K562 (cell line): ENCODE measurements around the gene RXFP1. TPM values are rescaled to one million over a fixed set of nuclear protein-coding genes. Genes with fewer than 3 reads are reported as not detected.

ENCODE experiments used
- ELF4 ChIP-seq: fragments of 450-650 bp; formaldehyde crosslinking; IDR thresholded peaks from 2 replicates; pipeline ENCODE4 v1.4.0; 2022; ENCODE audit warnings: missing genetic modification characterization
- MTA2 ChIP-seq: fragments of 450-650 bp; IDR thresholded peaks from 2 replicates; pipeline ENCODE4 v1.6.1; 2016; ENCODE audit warnings: low read depth
- NELFE ChIP-seq: IDR thresholded peaks from 2 replicates; pipeline ENCODE4 v1.6.1; 2011; ENCODE audit warnings: mild to moderate bottlenecking; ENCODE audit not compliant: insufficient read depth, insufficient read length
- RB1 ChIP-seq: fragments of 450-650 bp; IDR thresholded peaks from 2 replicates; pipeline ENCODE4 v1.6.1; 2017; ENCODE audit warnings: low read depth, mild to moderate bottlenecking
- RUNX1 ChIP-seq: sonication (generic); IDR thresholded peaks from 2 replicates; pipeline ENCODE4 v1.6.1; 2016; ENCODE audit warnings: antibody characterized with exemption, low read depth
- SMC3 ChIP-seq: conservative IDR thresholded peaks from 2 replicates; pipeline ENCODE4 v1.6.1; 2011; ENCODE audit warnings: low read depth, low read length, improper control_type of control experiment; ENCODE audit not compliant: insufficient read depth
- SNRNP70 ChIP-seq: fragments of 200-400 bp; formaldehyde crosslinking; optimal IDR thresholded peaks from 2 replicates; pipeline ENCODE3; 2017; ENCODE audit warnings: low read depth, low read length
- SRSF7 ChIP-seq: fragments of 200-400 bp; formaldehyde crosslinking; optimal IDR thresholded peaks from 2 replicates; pipeline ENCODE3; 2017; ENCODE audit warnings: mild to moderate bottlenecking, low read depth, low read length
- TEAD4 ChIP-seq, 2 experiments: sonication (generic) in 1 of 2; formaldehyde crosslinking in 1 of 2; IDR thresholded peaks; 2 replicates each; pipeline versions ENCODE4 v1.6.1 to v1.8.0; 2012 to 2022; ENCODE audit warnings: borderline replicate concordance in 1 of 2, inconsistent platforms in 1 of 2, low read length in 1 of 2, mild to moderate bottlenecking in 1 of 2, missing genetic modification reagents in 1 of 2
- TOE1 ChIP-seq, 2 experiments: fragments of 450-650 bp in 1 of 2; sonication (generic) in 1 of 2; formaldehyde crosslinking in 1 of 2; IDR thresholded peaks; 2 replicates each; pipeline versions ENCODE4 v1.7.1 to v1.8.0; 2016 to 2022; ENCODE audit warnings: borderline replicate concordance in 2 of 2, mild to moderate bottlenecking in 2 of 2, antibody characterized with exemption in 1 of 2, inconsistent platforms in 1 of 2, low read depth in 1 of 2, missing genetic modification reagents in 1 of 2, moderate library complexity in 1 of 2
- ZNF253 ChIP-seq: fragments of 250-450 bp; sonication (Bioruptor Pico); conservative IDR thresholded peaks from 2 replicates; pipeline ENCODE4 v1.6.1; 2021; ENCODE audit warnings: mild to moderate bottlenecking
- ZNF318 ChIP-seq, 2 experiments: fragments of 450-650 bp; IDR thresholded peaks; 2 replicates each; pipeline ENCODE4 v1.6.1; 2016; ENCODE audit warnings: mild to moderate bottlenecking in 2 of 2, borderline replicate concordance in 1 of 2, low read depth in 1 of 2, moderate library complexity in 1 of 2
- ZNF589 ChIP-seq: fragments of 200-800 bp; sonication (Bioruptor generic); IDR thresholded peaks from 2 replicates; pipeline ENCODE4 v1.6.1; 2016; ENCODE audit warnings: low read depth, missing genetic modification characterization, missing compliant biosample characterization
- polyA plus RNA-seq, 8 experiments: library from polyadenylated mRNA; depleted of rRNA in 4 of 8; stranded (reverse) in 5 of 8; unstranded in 3 of 8; fragments of >200 nt; fragmentation: Nextera tagmentation in 2 of 8; fragmentation: Illumina TruSeq in 1 of 8; extraction: Ambion mirVana in 2 of 8; extraction: Trizol in 1 of 8; gene quantifications; 2 replicates each; pipeline versions ENCODE4 v1.2.1 to v1.2.3, GENCODE V29; 2011 to 2014; ENCODE audit warnings: inconsistent platforms in 1 of 8, missing spikeins in 1 of 8
- total RNA-seq, 7 experiments: library from RNA; depleted of rRNA in 6 of 7; stranded (reverse); fragments of >200 nt in 6 of 7; fragmentation: Illumina TruSeq in 2 of 7; extraction: Trizol in 2 of 7; gene quantifications; 2 replicates each; pipeline versions ENCODE4 v1.2.1 to v1.2.3, GENCODE V29; 2011 to 2021; ENCODE audit warnings: low replicate concordance in 1 of 7
- TF ChIP-seq, protein P1 (sequence below): sonication (generic); formaldehyde crosslinking; IDR thresholded peaks from 2 replicates; pipeline ENCODE4 v1.8.0; 2022; ENCODE audit warnings: mild to moderate bottlenecking, missing genetic modification reagents
- TF ChIP-seq, protein P2 (sequence below), 3 experiments: fragments of 200-800 bp in 1 of 3; sonication (Bioruptor generic) in 1 of 3; sonication (generic) in 1 of 3; formaldehyde crosslinking in 1 of 3; IDR thresholded peaks; 2 replicates each; pipeline versions ENCODE4 v1.6.1 to v1.8.0; 2016 to 2022; ENCODE audit warnings: mild to moderate bottlenecking in 2 of 3, missing compliant biosample characterization in 2 of 3, missing genetic modification characterization in 2 of 3, missing genetic modification reagents in 1 of 3
- TF ChIP-seq, protein P3 (sequence below): sonication (generic); formaldehyde crosslinking; IDR thresholded peaks from 2 replicates; pipeline ENCODE4 v1.9.0; 2022; ENCODE audit warnings: mild to moderate bottlenecking, missing genetic modification reagents

Gene RXFP1
- total and polyA plus RNA-seq, 9 of the 15 experiments (the other 6 are each of a cell fraction or from before 2014, with no cell fraction given), result 0.03 to 0.06 (median 0.04) TPM; not detected in 6

DNA sequence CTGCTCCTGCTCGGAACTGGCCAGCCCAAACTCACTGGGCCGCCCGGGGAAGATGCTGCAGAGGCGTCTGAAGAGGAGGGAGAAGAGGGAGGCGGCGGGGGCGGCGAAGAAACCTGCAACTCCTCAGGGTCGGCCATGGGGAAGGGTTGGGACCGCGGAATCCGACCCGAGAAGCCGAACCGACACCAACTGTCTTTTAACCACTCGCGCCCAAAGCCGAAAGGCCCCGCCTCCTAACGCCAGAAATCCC is 149.9 kb downstream of the RXFP1 start, which contains the start of gene C4orf46 (continued):
- TF ChIP-seq ZNF318 (IDR thresholded peaks at IDR 0.05; ENCODE audit: borderline replicate concordance in 1 of 2, low read depth in 1 of 2) (no peak), SNRNP70 (no peak), SMC3 (no peak), RUNX1 (no peak), ZNF589 (CRISPR knock-in tag) (no peak), MTA2 (no peak), ELF4 (CRISPR knock-in tag) (no peak), RB1 (no peak), ZNF253 (no peak), TEAD4 (IDR thresholded peaks at IDR 0.05; ENCODE audit: low read length) (no peak), TEAD4 (CRISPR knock-in tag; IDR thresholded peaks at IDR 0.05; ENCODE audit: borderline replicate concordance) (no peak), NELFE (no peak), TOE1 (IDR thresholded peaks at IDR 0.05; ENCODE audit: borderline replicate concordance) (no peak), TOE1 (CRISPR knock-in tag; IDR thresholded peaks at IDR 0.05; ENCODE audit: borderline replicate concordance, low read depth) (no peak), SRSF7 (no peak)
- TF ChIP-seq, protein P1, sequence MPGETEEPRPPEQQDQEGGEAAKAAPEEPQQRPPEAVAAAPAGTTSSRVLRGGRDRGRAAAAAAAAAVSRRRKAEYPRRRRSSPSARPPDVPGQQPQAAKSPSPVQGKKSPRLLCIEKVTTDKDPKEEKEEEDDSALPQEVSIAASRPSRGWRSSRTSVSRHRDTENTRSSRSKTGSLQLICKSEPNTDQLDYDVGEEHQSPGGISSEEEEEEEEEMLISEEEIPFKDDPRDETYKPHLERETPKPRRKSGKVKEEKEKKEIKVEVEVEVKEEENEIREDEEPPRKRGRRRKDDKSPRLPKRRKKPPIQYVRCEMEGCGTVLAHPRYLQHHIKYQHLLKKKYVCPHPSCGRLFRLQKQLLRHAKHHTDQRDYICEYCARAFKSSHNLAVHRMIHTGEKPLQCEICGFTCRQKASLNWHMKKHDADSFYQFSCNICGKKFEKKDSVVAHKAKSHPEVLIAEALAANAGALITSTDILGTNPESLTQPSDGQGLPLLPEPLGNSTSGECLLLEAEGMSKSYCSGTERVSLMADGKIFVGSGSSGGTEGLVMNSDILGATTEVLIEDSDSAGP, result no peak
- TF ChIP-seq, protein P2, sequence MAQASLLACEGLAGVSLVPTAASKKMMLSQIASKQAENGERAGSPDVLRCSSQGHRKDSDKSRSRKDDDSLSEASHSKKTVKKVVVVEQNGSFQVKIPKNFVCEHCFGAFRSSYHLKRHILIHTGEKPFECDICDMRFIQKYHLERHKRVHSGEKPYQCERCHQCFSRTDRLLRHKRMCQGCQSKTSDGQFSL (CRISPR knock-in tag; IDR thresholded peaks at IDR 0.05), result no peak
- TF ChIP-seq, protein P2 (tag; IDR thresholded peaks at IDR 0.05), result no peak
- TF ChIP-seq, protein P3, sequence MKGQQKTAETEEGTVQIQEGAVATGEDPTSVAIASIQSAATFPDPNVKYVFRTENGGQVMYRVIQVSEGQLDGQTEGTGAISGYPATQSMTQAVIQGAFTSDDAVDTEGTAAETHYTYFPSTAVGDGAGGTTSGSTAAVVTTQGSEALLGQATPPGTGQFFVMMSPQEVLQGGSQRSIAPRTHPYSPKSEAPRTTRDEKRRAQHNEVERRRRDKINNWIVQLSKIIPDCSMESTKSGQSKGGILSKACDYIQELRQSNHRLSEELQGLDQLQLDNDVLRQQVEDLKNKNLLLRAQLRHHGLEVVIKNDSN (CRISPR knock-in tag), result 0 out of 2 replicates have a peak, but pooled peaks have one; percentile 24
